ENCODE results near the gene DYNLT5.
"Not testable (repeated sequence)": the region's sequence is repeated elsewhere in the genome, so short reads cannot be mapped to it uniquely, and the experiment has no call there.

Gene DYNLT5

DNA sequence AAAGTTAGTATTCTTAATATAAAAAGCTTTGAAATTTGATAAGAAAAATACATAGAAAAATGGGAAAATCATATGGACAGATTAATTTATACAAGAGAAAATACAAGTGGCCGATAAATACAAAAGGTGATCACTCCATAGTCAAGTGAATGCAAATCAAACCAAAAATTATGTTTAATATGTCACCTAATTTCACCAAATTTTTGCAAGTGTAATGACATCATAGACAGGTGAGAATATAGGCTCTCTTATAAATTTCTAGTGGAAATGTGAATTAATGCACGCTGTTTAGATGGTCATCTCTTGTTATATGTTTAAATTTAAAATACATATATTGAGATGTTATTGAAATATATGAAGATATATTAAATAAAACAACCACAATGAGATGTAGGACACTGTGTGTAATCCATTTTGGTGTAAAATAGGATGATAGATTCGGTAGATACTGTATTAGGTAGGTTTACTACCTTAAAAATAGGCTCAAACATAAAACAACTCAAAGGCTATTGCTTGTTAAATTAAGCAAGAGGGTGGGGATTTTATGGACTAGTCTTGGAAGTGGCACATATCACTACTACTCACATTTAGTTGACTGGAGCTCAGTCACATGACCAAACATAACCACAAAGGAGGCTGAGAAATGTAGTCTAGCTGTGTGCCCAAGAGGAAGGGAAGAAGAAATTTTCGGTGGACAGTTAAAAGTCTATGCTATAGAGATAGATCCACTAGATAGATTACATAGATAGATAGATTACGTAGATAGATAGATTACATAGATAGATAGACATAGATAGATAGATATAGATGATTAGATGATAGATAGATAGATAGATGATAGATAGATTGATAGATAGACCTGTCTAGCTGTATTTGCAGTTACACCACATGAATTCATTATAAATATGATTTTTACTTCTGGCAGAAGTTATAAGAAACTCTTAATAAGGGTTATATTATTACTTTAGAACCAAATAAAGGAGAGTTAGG is 39.7 kb downstream of the DYNLT5 start:
- no peak for DNase-seq

DNA sequence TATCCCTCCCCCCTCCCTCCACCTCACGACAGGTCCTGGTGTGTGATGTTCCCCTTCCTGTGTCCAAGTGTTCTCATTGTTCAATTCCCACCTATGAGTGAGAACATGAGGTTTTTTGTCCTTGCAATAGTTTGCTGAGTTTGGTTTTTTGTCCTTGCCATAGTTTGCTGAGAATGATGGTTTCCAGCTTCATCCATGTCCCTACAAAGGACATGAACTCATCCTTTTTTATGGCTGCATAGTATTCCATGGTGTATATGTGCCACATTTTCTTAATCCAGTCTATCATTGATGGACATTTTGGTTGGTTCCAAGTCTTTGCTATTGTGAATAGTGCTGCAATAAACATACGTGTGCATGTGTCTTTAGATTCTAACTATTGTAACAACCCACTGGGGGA is 43.6 kb downstream of the DYNLT5 start:
- not testable (repeated sequence) for DNase-seq

GRCh38 chr1:66809245-66809644 is 57.0 kb downstream of the DYNLT5 start:
- DNase-seq = no peak

- DNase-seq = no peak
Measured at GRCh38 chr1:66809736-66810326, 57.6 kb downstream of the DYNLT5 start.

GRCh38 chr1:66824771-66825170 is 72.5 kb downstream of the DYNLT5 start:
- DNase-seq = no peak
